Limb (tissue), 2 donors: ENCODE results near the gene PPP1R9A.

ENCODE experiments used
- DNase-seq, 2 donors: peaks; one replicate each; pipeline ENCODE4 v3.0.0-alpha.2; 2016; ENCODE audit errors: extremely low spot score in 2 of 2

Gene PPP1R9A

DNA sequence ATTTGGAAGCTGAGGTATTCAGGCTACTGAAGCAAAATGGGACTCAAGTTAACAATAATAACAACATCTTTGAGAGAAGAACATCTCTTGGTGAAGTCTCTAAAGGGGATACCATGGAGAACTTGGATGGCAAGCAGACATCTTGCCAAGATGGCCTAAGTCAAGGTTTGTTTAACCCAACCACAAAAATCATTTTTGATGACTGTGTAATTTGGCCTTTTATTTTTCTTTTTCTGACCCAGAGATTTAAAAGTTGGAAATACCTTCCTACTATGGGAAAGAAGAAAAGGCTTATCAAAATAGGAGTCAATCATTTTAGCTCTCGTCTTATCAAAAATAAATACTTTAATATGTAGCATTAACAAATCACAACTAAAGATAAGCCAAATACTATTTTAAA lies 344.6 kb downstream of the PPP1R9A start:
- DNase-seq, result no peak

DNA sequence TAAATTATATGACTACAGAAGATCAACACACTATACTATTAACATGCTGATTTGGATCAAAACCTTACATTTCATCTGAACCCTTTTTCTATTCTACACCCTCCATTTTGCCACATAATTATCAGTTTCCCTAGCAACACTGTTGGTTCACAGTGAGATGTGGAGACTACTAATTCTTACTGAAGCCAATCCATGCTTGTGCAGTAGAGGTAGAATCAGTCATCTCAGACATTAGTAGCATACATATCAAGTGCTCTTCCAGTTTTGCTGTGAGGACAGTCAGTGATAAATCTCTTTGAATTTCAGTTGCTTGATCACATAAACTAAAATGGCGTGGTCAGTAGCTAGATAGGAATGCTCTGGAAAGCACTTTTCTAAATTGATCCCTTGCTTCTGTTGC lies 346.6 kb downstream of the PPP1R9A start:
- DNase-seq, result no peak

DNA sequence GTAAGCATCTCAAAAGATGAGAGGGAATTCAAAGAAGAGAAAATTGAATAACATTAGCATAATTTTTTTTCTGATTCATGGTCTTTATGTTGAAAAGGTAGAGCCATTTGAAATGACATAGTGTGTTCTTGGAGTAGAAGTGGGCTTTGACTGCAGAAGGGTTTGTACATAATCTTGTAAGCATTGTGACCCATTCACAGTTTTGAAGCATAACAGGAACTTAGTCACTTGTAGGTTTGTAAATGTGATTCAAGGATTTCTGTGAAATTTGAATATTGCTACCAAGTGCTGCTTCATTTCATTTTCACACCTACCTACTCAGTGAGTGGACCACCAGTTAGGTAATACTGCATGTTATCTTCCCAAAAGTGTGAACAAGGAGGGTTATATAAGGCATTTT lies 348.3 kb downstream of the PPP1R9A start:
- DNase-seq, result no peak

DNA sequence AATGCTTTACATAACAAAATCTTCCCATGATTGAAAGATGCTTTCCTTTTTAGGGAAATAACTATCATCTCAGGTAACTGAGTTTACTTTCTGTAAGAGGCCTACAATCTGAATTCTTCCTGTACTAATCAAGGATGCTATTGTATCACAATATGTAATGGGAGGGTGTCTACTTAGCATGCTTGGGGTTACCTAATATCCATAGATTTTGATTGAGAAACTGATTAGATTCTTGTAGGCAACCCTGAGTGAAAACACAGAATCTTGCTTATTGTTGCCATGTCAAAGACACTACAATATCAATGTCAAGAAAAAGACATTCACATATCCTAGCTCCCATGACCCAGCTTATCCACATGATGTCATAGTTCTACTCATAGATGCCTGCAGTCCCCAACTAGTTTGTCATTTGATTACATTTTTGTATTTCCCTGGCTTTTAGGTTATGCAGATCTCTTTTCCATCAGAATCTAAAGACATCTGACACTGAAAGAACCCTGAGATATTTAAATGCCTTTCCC lies 354.6 kb downstream of the PPP1R9A start:
- no peak for DNase-seq

DNA sequence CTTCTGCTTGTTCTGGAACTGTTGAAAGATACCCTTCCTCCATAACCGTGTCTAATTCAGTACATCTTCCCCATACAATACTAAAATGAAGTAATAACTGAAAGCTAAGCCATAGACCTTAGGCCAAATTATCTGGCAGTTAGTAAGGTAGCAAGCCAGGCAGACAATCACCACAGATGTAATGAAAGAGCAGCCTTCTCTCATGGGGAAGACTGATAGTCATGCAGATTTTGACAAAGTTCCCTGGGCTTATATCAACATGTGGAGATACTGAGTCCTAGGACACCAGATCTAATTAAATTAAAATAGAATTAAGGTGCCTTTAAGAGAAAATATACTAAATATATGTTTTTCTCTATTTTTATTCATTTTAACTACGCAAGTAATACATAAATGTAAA lies 355.5 kb downstream of the PPP1R9A start:
- no peak for DNase-seq

DNA sequence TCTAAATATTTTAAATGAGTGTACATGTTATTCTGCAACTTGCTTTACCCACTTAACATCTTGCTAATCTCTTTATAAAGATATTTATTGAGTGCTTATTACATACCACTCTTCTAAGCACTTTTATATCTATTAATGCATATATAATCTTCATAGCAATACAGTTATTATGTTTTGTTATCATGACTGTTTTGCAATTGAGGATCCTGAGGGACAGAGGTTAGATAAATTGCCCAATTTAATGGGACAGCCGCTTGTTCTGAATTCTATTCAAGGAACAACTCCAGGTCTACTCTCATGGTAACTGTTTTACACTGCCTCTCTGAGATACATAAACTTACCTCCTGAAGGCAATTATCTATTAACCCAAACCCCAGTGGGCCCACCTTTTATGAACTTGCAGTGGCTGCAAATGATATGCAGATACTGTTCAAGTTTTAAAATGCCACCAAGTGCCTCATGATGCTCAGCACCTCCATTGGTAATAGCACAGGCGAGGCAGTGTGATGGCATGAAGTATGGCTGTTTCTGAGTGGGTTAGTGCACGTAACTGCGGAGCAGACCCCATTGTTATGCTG lies 356.5 kb downstream of the PPP1R9A start:
- DNase-seq, result no peak

DNA sequence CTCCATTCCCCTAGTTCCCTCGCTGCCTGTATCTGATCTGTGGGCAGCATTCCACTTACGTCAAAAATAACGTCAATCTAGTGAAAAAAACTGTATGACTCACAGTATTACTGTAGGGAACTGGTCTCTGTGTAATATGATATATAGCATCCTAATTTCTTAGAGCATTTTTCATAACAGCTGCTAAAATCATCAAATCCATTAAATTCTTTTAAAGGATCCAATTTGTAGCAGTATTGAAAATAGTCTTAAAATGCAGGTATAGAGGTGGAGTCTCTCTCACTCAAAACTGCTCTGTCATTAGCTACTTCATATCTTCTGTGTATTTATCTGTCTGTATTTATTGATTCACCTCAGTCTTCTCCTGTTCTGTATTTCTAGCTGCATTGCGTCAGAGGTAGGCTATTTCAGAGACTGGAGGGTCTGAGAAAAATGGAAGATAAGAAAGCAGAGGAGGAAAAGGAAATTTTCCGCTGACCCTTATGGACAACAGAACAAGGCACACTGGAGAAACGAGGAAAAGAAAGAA lies 357.0 kb downstream of the PPP1R9A start:
- peak in 1 of 2 donors; percentile 54 for DNase-seq

DNA sequence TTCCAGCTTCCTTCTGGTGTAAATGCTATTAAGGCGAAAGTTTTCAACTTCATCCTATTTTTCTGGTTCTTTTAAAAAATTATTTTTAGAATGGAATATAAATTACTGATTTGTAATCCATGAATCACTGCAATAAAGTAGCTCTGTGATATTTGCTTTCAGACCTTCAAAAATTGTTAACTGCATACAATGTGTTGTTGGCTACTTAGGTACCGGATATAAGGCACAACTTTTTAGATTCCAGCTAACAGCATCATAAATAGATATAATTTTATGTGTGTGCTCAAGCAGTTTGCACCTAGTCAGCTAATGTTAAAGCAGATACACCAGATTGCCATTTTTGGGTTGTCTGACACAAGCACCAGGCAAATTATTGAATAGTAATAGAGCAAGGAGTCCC lies 358.2 kb downstream of the PPP1R9A start:
- no peak for DNase-seq

DNA sequence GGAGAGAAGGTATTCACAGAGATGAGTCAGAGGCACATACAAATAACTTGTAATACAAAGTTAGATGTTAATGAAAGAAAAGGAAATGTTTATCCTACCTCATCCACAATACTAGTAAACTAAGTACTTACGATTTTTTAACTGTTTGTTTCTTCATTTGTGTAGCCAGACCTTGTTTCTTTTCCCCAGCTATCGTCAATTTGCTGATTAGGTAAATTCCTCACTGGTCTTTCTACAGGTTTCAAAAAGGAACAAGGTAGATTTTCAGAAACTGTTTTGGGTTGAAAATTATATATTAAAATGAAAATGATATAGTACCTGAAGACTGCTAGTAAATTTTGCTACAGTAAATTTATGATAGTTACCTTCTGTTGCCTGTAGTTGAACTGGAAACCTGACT lies 360.4 kb downstream of the PPP1R9A start:
- DNase-seq, result no peak

DNA sequence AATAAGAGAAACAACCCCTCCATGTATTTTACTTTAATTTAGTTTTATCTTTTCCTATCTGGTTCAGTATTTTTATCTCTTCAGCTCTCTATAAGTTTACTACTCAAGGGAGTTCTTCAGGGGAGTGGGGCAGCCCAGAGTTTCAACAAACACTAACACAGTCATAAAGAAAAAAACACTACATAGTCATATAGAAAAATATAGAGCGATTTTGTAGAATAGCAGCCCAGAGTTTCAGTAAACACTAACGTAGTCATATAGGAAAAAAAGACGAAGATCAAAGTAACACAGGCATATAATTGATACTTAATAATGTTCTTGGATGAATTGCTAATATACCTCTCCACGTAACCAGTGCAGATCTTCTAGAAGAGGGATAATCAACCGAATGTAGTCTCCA lies 362.2 kb downstream of the PPP1R9A start:
- DNase-seq, result no peak

DNA sequence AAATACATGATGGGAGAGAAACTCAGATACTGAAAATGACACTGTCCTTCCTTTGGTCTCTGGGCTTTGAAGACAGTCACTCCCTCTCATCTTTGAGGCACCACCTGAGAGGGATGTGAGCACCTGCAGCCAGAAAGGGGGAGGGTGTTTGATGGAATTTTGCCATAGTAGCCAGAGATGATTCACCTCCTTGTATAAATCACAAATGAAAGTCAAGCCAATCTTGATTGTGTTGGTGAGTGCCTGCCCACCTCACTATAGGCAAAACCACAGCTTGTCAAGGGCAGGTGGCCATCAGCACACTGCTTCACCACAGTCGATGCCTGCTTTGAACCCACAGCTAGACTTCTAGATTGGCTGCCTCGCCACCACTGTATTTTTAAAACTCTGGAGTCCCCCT lies 368.7 kb downstream of the PPP1R9A start:
- no peak for DNase-seq

DNA sequence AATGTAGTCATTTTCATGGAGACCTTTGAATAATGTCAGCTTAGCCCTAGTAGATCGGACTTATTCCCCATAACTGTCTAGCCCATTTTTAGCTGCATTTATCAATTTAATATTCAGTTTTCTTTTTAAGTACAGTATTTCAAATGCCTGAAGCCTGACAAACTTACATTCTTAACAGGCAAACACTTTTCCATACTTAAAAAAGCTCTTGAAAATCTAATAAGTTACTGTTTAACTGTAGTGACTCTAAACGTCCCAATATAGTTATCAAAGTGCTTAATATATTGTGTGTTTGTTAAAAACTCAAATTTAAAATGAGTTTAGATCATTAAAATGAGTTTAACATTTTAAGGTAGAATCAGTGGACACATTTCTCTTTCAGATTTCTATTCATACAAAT lies 372.0 kb downstream of the PPP1R9A start:
- no peak for DNase-seq

DNA sequence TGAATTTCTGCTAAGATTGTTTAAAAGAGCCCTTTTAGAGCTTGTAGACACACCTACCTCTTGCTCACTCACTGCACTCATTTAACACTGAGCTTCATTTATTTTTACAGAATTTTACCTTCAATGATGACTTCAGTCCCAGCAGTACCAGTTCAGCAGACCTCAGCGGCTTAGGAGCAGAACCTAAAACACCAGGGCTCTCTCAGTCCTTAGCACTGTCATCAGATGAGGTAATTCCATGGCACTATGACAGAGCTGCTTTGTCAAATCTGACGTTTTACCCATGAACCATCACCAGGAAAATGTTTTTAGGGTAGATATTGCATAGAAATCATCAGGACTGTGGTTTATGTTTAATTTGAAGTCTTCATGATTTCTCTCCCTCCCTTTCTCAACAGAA lies 378.7 kb downstream of the PPP1R9A start:
- no peak for DNase-seq

DNA sequence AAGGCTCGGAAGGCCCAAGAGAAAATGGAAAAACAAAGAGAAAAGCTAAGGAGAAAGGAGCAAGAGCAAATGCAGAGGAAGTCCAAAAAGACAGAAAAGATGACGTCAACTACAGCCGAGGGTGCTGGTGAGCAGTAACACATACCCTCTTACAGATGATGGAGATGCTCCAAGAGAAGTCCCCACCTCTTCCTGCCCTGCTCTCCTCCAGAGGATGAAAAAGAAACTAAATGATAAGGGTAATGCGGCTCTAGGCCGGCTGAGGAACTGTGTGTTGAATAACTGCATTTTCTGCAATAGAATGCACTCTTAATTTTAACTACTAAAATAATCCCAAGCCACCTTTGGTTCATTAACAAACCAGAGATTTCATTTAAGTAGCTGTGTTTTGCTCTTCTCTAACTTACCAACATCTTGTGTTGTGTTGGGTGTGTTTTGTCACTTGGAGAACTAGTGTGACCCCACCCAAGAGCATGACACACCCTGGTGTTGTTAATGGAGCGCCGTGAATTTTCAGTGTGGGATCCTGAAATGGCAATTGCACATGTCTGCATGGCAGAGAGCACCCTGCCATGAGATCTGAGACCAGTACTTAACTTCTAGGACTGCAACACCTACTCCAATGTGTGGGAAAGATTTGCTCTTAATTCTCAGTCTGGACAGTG lies 382.9 kb downstream of the PPP1R9A start:
- no peak for DNase-seq

DNA sequence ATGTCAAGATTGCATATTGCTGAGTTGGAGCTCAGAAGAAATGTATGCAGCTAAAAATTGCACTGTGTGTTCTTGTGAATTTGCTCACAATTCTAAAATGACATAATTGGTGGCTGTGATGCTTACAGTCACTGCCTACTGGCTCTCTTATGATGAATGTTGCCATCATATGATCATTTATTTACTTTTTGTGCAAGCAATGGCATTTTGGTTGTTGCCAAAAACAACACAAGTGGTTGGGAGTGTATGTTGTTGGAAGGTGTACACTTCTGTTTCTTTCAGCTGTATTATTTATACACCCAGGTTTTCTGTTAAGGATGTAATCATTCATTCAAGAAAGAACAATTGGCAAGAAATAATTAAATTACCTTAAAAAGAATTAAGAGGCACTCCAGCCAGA lies 388.0 kb downstream of the PPP1R9A start:
- DNase-seq, result no peak

DNA sequence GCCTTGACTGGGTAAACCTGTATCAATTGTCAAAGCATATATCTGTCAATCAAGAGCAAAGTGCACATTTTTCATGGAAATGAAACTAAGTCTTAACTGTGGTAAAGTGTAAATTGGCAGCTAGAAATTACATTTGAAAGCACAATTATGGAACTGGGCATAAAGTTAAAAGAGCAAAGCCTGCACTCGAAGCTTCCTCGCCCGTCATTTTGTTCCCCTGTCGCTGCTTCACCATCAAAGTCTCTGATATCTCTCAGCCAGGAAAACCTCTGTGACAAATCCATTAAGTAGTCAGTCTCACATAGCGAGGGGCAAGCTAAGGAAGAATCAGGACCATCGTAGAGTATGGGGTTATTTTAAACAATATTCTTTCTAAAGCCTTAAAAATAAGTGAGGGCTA lies 389.1 kb downstream of the PPP1R9A start:
- no peak for DNase-seq

DNA sequence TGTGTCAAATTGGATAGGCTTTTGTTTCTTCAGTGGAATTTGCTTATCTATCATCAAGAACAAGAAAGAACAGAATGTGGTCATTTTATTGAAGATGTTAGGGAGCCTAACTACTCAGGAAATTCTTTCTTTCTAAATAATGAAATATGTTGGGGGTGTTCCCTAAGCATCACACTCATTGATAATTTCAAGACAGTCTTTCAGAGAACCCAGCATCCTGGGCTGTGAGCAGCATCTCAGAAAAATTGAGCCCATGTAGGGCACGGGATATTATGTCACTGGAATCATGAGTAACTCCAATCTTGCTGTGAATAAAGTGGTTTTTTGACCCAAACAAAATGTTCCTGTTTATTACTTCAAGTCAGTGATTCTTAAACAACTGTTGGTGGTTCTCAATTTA lies 389.6 kb downstream of the PPP1R9A start:
- no peak for DNase-seq

DNA sequence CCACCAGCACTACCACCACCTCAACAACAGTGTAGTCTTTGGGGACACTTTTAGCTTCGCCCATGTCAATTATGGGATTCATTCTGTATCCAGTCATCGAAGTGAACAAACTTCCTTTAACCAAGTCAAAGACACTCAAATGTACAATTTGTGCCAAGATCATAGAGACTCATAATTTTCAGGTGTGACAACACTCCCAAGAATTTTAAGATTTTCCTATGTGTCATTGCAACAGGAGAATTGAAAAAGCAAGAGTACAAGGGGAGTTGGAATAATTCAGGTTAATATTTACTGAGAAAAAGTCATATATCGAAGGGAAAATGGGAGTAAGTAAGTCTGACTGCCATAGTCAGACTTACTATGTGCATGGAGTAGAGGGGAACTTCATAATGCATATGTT lies 390.7 kb downstream of the PPP1R9A start:
- no peak for DNase-seq

DNA sequence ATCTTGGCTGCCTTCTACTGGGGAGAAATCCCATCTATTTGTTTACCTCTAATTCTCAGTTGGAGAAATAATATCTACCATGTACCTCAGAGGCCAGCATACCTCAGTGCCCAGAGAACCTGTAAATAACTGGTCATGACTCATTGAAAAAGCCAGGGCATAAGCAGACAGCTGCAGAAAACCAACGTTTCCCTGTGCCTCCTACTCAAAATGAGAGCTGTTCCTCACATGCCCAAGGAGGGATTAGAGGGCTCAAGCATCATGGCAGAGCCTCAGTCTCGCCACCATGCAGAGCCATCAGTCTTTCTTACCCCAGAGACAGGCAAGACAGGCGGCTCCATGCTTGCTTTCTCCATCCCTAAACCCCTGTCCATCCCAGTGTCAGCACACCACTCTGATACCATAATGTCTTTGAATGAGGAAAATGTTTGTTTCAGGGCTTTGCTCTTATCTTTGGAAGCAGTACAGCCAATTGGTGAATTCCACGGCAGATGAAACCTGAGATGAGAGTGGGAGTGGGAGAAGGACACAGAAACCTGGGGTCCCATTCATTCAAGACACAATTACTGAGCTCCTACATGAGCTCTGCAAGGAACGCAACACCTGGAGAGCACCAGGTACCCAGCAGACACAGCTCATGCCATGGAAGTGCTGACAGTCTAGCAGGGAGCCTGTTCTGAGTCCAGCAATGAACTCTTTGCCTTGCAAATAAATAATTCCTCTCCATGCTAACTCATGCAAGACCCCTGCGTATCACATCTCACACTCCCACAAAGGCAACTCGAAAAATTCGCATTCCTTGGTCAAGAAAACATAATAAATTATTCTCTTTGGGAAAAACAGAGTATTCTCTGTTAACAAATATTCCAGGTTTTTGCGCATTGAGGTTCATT lies 395.9 kb downstream of the PPP1R9A start:
- DNase-seq, result no peak

DNA sequence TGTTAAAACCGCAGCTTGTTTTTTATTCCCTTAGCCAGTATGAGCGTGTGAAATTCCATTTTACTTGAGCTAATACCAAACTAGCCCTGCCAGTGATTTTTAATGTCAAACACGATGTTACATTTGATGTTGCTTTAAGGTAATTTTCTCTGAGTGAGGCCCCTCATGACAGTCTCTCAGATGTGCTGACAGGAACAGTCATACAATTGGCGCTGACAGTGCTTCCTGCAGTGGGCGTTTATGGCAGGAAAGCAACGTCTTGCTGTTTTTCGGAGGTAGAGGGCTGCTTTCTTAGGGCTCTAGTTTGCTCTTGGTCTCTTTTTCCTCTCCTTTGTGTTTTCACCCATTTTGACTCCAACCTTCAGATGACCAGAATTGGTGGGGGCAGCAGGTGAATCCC lies 397.6 kb downstream of the PPP1R9A start:
- no peak for DNase-seq

DNA sequence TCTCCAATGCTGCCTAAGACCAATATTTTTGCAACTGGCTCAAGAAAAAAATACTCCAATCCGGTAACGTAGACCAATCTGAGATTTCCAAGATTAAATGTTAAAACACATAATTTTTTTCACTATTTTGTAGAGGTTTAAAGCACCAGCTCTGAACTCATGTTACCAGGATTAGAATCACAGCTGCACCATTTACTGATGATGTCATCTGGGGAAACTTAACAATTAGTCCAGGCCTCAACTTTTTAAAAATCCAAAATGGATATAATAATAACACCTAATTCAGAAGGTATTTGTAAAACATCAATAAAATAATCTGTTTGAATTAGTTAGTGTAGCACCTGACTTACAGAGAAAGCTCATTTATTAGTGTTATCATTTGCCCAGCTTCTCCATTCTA lies 402.6 kb downstream of the PPP1R9A start:
- DNase-seq, result no peak

DNA sequence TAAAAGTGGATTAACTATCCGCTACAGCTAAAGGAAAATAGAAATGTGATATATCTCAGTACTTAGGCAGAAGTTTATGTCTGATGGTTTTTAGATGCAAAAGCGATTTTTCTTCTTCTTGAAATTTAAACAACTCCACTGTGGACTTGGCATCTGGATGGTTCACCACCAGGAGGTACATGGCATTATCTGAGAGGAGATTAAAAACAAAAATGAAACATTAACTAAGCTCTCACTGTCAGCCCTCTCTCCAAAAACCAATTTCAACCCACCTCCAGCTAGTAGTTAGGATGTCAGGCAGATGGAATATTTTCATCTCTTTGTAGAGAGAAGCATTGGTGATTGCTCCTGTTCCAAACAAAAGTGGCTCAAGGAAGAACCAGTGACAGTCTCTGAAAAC lies 404.0 kb downstream of the PPP1R9A start:
- DNase-seq, result no peak
